Measurements from ENCODE around the gene RPE.

DNA sequence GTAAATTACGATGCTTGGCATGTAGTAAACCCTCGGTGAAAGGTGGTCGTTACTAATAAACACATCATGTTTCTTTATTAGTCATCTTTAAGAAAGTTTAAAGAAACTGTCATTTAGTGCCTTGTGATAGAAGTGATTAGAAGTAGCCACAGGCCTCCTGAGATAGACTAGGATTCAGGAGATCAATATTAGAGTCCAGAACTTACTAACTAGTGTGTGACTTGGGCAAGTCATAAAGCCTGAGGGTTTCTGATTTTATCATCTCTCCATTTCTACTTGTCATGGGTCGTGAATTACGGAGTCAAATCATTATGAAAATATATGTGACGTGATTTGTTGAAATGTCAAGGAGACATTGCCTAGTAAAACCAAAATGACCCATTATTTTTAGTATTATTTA lies 6.7 kb downstream of the RPE start:
- TF ChIP-seq, protein P1, sequence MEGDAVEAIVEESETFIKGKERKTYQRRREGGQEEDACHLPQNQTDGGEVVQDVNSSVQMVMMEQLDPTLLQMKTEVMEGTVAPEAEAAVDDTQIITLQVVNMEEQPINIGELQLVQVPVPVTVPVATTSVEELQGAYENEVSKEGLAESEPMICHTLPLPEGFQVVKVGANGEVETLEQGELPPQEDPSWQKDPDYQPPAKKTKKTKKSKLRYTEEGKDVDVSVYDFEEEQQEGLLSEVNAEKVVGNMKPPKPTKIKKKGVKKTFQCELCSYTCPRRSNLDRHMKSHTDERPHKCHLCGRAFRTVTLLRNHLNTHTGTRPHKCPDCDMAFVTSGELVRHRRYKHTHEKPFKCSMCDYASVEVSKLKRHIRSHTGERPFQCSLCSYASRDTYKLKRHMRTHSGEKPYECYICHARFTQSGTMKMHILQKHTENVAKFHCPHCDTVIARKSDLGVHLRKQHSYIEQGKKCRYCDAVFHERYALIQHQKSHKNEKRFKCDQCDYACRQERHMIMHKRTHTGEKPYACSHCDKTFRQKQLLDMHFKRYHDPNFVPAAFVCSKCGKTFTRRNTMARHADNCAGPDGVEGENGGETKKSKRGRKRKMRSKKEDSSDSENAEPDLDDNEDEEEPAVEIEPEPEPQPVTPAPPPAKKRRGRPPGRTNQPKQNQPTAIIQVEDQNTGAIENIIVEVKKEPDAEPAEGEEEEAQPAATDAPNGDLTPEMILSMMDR (IDR thresholded peaks at IDR 0.05) = no peak
- TF ChIP-seq EZH2 (IDR thresholded peaks at IDR 0.05; ENCODE audit: borderline replicate concordance, insufficient read depth, low read depth, low read length, poor library complexity, severe bottlenecking) = no peak

Data from B cell (primary cell).